Amygdala (tissue), 56 donors: ENCODE data around the gene ADAMTS20.
"Not testable (repeated sequence)": the region's sequence is repeated elsewhere in the genome, so short reads cannot be mapped to it uniquely, and the experiment has no call there.

Experiments
- DNase-seq, 56 donors: peaks; one replicate each; lab custom pipeline; 2025; lab: John Stamatoyannopoulos, UW

ADAMTS20 gene

GRCh38 chr12:43362910-43363694, 188.9 kb downstream of the ADAMTS20 start:
- no peak for DNase-seq

GRCh38 chr12:43361031-43361710, 190.8 kb downstream of the ADAMTS20 start:
- DNase-seq = no peak

GRCh38 chr12:43360001-43360400, 192.0 kb downstream of the ADAMTS20 start:
- DNase-seq = not testable (repeated sequence)

DNA sequence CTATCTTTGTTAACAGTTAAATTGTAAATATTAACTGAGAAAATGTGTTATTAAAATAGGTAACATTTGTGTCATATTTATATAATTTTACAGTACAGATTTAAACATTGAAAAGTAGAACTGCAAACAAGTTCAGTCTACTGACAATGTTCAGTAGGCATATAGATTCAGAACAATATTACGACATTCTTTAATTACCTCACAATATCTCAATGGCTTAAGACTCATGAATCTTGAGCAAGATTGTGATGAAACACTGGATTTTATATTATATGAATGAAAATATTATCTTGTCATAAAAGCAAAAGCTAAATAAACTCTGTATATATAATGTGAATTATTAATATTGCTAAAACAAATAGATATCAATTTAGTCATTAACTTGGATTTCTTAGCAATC, 194.9 kb downstream of the ADAMTS20 start:
- DNase-seq = no peak

GRCh38 chr12:43352001-43352400, 200.0 kb downstream of the ADAMTS20 start:
- no peak for DNase-seq

- DNase-seq = no peak
Measured at GRCh38 chr12:43349863-43350262, 202.1 kb downstream of the ADAMTS20 start.

GRCh38 chr12:43348221-43348620, 203.8 kb downstream of the ADAMTS20 start:
- no peak for DNase-seq

DNA sequence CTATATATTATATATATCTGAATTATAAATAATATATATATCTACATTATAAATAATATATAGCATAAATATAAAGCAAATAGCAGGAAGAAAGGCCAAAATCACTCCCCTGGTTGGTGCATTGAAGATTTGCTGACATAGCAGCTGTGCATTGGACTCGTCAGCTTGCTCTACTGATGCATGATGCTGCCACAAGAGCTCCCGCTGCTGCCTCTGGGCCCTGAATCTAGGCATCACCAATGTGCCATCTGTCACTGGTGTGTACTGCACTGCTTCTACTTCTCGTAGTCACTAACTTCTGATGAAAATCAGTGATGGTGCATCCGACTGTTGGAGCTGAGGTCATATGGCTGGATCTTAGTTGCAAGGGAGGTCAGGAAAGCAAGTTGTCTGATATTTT, 205.0 kb downstream of the ADAMTS20 start:
- DNase-seq = no peak

GRCh38 chr12:43345023-43345422, 207.0 kb downstream of the ADAMTS20 start:
- DNase-seq = no peak

GRCh38 chr12:43341785-43342313, 210.2 kb downstream of the ADAMTS20 start:
- not testable (repeated sequence) for DNase-seq

GRCh38 chr12:43338848-43339526, 213.0 kb downstream of the ADAMTS20 start:
- DNase-seq = no peak

- DNase-seq = no peak
Measured at GRCh38 chr12:43337571-43338444, 214.2 kb downstream of the ADAMTS20 start.

DNA sequence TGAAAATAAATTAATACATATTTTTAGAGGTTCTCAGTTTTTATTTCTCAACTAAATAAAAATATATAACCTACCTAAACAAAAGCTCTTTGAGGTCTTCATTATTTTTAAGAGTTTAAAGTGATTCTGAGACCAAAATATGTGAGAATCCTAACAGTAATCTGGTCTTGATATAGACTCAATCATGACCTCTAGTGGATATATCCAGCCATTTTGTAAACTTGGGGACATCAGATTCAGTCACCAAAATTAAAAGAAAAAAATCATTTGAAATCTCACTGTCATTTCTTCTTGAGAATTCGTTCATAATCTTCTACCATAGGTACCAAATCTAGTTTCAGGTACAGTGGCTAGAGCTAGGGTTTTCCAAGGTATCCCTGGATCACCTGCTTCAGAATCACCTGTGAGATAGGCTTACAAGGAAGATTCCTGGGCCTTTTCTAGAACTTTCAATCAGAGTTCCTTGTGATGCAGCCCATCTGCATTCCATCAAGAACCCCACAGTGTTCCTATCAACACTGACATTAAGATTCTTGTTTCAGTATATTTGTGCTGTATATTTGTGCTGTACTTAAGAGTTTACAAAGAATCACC, 214.9 kb downstream of the ADAMTS20 start:
- no peak for DNase-seq

- DNase-seq = no peak
Measured at GRCh38 chr12:43333644-43334043, 218.4 kb downstream of the ADAMTS20 start.

DNA sequence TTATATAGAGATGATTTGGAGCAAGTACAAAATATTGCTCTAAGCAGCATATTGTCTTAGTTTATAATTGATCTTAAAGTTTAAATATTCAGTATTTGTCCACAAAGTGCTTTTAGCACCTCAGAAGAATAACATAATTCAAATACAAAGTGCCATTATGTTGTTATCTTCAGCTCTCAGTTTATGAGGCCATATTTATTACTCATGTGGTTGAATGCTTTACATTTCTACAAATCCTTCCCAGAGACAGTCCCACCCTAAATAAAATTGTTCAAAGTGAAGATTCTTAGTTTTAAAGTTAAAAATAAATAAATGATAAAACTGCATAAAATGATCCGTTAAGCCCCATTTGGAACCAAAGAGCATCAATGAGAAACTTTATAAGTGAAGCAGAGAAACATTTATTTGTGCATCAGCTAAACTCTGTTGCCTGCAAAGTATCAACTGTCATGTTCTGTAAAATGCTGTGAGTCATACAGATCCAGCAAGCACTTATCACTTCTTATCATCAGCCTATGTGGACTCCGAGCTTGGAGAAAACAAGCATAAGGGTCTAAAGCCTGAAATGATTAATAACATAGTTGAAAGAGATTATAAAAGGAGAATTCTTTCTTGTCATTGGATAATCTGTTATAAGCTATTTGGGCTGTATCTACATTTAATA, 218.9 kb downstream of the ADAMTS20 start:
- DNase-seq = no peak

DNA sequence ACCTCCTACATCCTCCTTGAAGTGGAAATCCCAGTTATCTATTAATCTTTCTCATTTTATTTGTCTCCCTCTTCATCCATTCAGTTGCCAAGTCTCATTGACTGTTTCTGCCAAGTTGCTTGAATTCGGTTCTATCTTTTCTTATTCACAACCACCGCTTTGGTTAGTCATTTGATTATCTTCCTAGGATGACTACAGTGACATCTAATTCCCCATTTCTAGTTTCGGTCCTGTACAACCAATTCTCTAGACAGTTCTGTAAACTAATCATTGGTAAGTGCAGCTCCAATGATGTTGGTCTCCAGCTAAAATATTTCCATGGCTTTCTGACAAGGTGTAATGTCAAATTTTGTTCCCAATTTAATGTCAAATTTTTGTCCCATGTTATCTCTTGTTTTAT, 220.1 kb downstream of the ADAMTS20 start:
- DNase-seq = no peak

GRCh38 chr12:43329375-43329774, 222.6 kb downstream of the ADAMTS20 start:
- no peak for DNase-seq

DNA sequence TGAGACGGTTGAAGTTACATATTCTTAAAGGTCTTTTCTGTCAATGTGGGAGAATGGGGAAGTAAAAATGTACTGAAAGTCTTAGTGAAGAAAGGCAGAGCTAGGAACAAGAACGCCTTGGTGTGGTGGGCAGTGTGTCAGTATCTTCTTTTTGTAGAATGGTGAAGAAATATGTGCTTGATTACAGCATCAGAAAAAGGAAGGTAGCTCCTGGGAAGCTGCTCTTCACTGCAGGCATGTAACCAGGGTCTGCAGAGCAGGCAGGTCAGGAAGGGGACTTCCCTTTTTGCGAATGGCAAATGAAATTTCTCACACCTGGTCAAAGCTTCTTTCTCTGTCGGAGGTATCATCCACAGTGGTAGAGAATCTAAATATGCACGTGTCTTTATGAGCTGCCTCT, 226.2 kb downstream of the ADAMTS20 start:
- DNase-seq = no peak

- no peak for DNase-seq
Measured at GRCh38 chr12:43320281-43320680, 231.7 kb downstream of the ADAMTS20 start.
